Skeletal muscle tissue (tissue), 4 donors: ENCODE measurements around the gene TMEM171. TPM values are rescaled to one million over a fixed set of nuclear protein-coding genes. Genes with fewer than 3 reads are reported as not detected.

Source experiments
- H3K27ac ChIP-seq: one replicate; pipeline ENCODE4 v1.7.0; 2013; ENCODE audit warnings: mild to moderate bottlenecking, low read depth, low read length, inconsistent platforms
- H3K27me3 ChIP-seq, 3 donors: one replicate each; pipeline ENCODE4 v1.7.0; 2013; ENCODE audit warnings: low read length in 3 of 3; ENCODE audit not compliant: control insufficient read depth in 3 of 3, insufficient read depth in 3 of 3
- H3K36me3 ChIP-seq, 3 donors: one replicate each; pipeline ENCODE4 v1.7.0; 2013; ENCODE audit warnings: low read length in 3 of 3; ENCODE audit not compliant: control insufficient read depth in 3 of 3, insufficient read depth in 3 of 3
- H3K4me1 ChIP-seq, 3 donors: one replicate each; pipeline ENCODE4 v1.7.0; 2013; ENCODE audit warnings: low read length in 3 of 3, mild to moderate bottlenecking in 3 of 3; ENCODE audit not compliant: control insufficient read depth in 3 of 3, insufficient read depth in 3 of 3
- H3K4me3 ChIP-seq, 3 donors: one replicate each; pipeline ENCODE4 v1.7.0; 2013; ENCODE audit warnings: low read length in 3 of 3
- H3K9ac ChIP-seq, 3 donors: one replicate each; pipeline ENCODE4 v1.7.0; 2013; ENCODE audit warnings: low read length in 3 of 3, mild to moderate bottlenecking in 3 of 3, moderate library complexity in 2 of 3, low read depth in 1 of 3
- H3K9me3 ChIP-seq, 3 donors: one replicate each; pipeline ENCODE4 v1.7.0; 2013; ENCODE audit warnings: low read length in 3 of 3; ENCODE audit not compliant: control insufficient read depth in 3 of 3
- total RNA-seq: library from RNA; depleted of rRNA; stranded (reverse); fragments of >200 nt; gene quantifications from one replicate; pipeline ENCODE4 v1.2.3, GENCODE V29; 2014
- donor health status: Osteomylitis.

TMEM171 gene
- total RNA-seq, 1 donor from 2014 or later = not detected

DNA sequence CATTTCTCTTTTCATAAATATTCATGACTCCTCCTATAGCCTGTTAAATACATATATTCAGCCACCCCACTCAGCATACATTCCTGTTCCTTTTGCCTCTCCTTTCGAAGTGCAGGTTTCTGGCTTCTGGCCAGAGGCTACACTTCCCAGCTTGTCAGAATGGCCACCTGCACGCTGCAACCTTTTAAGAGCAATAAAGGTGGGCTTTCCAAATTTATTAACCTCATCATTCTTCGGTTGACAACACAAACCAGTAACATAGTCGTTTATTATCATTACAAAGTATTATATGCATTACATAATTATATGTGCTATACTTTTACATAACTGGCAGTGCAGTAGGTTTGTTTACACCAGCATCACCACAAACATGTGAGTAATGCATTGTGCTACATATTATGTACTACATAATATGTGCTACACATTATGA lies 16.5 kb upstream of the TMEM171 start:
- Histone ChIP-seq H3K36me3 (no peaks in the 10 kb centered on the region), H3K27ac (no peak overlapping the region), H3K4me1 (no peaks in the 10 kb centered on the region), H3K4me3 (no peak overlapping the region), H3K27me3 (no peaks in the 10 kb centered on the region), H3K9me3 (no peaks in the 10 kb centered on the region), H3K9ac (no peak overlapping the region)

DNA sequence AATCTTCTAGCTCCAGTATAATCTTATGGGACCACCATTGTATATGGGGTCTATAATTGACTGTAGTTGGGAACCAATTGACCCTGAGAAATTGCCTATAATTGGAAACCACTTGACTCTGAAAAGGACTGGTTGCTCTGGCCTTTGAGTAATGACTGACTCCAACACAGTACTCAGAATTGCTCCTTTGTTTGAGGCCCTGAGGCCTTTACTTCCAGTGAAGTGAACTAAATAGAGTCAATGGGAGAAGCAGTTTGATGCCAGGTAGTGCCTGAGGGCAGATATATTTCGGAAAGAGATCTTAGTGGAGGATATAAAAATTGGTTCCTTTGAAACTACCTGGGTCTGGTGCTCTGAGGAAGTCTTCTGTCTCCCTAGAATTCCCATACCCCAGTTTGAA lies 16.0 kb upstream of the TMEM171 start:
- H3K27me3 ChIP-seq = no peaks in the 10 kb centered on the region
- H3K27ac ChIP-seq = no peak overlapping the region
- no peaks in the 10 kb centered on the region for H3K36me3 ChIP-seq
- no peak overlapping the region for H3K9ac ChIP-seq
- H3K9me3 ChIP-seq = no peaks in the 10 kb centered on the region
- no peak overlapping the region for H3K4me3 ChIP-seq
- H3K4me1 ChIP-seq = no peaks in the 10 kb centered on the region

DNA sequence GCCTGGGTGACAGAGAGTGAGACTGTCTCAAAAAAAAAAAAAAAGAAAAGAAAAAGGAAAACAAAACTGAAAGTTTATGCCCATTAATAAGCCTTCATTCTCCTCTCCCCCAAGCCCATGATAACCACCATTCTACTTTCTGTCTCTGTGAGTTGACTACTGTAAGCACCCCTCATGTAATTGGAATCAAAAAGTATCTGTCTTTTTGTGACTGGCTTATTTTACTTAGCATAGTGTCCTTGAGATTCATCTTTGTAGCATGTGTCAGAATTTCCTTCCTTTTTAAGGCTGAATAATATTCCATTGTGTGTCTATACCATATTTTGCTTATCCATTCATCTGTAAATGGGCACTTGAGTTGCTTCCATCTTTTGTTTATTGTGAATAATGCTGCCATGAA lies 14.0 kb upstream of the TMEM171 start:
- Histone ChIP-seq H3K9ac (no peak overlapping the region), H3K27me3 (no peaks in the 10 kb centered on the region), H3K27ac (no peak overlapping the region), H3K4me3 (no peak overlapping the region), H3K4me1 (no peaks in the 10 kb centered on the region), H3K36me3 (no peaks in the 10 kb centered on the region), H3K9me3 (no peaks in the 10 kb centered on the region)

DNA sequence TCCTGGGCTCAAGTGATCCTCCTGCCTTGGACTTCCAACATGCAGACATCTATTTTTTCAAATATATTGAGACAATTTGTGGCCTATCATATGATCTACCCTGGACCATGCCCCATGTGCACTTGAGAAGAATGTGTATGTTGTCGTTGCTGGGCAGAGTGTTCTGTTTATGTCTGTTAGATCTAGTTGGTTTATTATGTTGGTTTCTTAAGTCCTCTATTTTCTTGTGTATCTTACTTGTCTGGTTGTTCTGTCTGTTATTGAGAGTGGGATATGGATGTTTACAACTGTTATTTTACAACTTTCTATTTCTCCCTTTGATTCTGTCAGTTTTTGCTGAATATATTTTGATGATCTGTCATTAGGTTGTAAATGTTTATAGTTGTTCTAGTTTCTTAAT lies 10.2 kb upstream of the TMEM171 start:
- no peaks in the 10 kb centered on the region for H3K4me1 ChIP-seq
- H3K9me3 ChIP-seq = no peaks in the 10 kb centered on the region
- no peak overlapping the region for H3K9ac ChIP-seq
- peaks cover 0 to 2% (median 0%) of the 10 kb centered on the region in 3 donors for H3K36me3 ChIP-seq
- H3K27me3 ChIP-seq = no peaks in the 10 kb centered on the region
- no peak overlapping the region for H3K4me3 ChIP-seq
- no peak overlapping the region for H3K27ac ChIP-seq

DNA sequence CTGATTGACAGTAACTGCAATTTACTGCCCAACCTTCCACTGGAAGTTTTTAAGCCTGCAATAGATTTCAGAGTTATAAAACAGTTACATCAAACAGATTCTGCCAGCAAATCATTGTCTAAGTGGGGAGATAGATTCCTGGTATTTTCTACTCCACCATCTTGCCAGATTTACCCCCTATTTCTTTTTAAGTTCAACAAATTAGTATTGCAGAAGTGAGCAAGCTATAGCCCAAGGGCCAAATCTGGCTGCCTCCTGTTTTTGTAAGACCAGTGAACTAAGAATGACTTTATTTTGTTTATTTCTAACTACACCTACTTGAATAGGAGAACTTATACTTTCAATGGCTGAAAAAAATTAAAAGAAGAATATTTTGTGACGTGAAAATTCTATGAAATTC lies 8.8 kb upstream of the TMEM171 start:
- no peak overlapping the region for H3K27ac ChIP-seq
- H3K9ac ChIP-seq = no peak overlapping the region
- H3K27me3 ChIP-seq = no peaks in the 10 kb centered on the region
- H3K4me3 ChIP-seq = no peak overlapping the region
- no peaks in the 10 kb centered on the region for H3K9me3 ChIP-seq
- no peaks in the 10 kb centered on the region for H3K4me1 ChIP-seq
- H3K36me3 ChIP-seq = peaks cover 0 to 2% (median 0%) of the 10 kb centered on the region in 3 donors

DNA sequence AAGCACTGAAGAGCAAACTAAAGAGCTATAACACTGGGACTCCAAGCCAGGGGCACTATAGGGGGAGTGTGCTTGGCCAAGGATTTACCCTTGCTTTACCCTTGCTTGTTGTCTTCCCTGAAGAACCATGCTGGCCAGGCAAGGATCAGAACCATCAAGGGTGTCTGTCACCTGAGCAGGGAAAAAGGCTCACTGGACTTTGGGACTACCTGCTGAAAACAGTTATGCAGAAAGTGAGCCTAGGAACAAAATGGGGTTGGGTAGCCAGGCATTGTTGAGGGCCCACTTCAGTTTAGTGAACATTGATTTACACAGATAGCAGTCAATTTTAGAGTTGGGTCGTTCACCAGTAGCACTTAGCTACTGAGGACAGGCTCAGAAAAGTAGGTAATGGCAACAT lies 8.0 kb upstream of the TMEM171 start:
- no peak overlapping the region for H3K9ac ChIP-seq

DNA sequence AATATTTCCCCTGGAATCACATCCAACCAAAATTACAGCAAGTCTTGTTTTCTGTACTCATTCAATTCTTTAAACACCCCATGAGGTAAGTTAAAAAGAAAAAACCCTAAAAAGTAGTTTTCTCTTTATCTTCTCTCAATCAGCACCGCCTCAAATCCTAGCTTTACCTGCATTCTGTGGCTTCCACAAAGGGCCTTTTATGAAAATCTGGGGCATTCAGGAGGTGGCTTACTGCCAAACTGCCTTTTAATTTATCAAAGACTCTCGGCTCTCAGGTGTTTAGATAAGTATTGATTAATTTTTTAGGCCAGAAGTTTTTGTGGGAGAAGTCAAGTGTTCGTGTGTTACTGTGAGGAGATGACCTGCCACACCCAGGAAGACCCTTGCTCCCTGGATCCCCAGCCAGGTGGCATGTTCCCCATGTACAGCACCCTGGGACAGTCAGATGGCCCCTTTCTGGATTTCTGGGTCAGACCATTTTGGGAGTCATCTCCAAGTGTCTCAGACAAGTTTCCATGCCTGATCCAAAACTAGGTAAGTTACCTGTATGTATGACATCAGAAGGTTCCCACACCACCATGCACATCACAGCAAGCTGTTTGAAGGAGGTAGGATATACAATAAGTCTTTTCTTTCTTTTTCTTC lies 6.2 kb upstream of the TMEM171 start:
- Histone ChIP-seq H3K36me3 (peaks cover 0 to 2% (median 2%) of the 10 kb centered on the region in 3 donors), H3K4me1 (peaks cover 0 to 9% (median 0%) of the 10 kb centered on the region in 3 donors), H3K4me3 (no peak overlapping the region), H3K9me3 (peaks cover 0 to 3% (median 0%) of the 10 kb centered on the region in 3 donors), H3K27ac (no peak overlapping the region), H3K27me3 (no peaks in the 10 kb centered on the region), H3K9ac (no peak overlapping the region)

More for the DNA sequence above, 8.0 kb upstream of the TMEM171 start:
- H3K4me1 ChIP-seq = no peaks in the 10 kb centered on the region
- peaks cover 0 to 2% (median 0%) of the 10 kb centered on the region in 3 donors for H3K9me3 ChIP-seq
- H3K27ac ChIP-seq = no peak overlapping the region
- peaks cover 0 to 2% (median under 1%) of the 10 kb centered on the region in 3 donors for H3K36me3 ChIP-seq
- no peaks in the 10 kb centered on the region for H3K27me3 ChIP-seq
- no peak overlapping the region for H3K4me3 ChIP-seq

DNA sequence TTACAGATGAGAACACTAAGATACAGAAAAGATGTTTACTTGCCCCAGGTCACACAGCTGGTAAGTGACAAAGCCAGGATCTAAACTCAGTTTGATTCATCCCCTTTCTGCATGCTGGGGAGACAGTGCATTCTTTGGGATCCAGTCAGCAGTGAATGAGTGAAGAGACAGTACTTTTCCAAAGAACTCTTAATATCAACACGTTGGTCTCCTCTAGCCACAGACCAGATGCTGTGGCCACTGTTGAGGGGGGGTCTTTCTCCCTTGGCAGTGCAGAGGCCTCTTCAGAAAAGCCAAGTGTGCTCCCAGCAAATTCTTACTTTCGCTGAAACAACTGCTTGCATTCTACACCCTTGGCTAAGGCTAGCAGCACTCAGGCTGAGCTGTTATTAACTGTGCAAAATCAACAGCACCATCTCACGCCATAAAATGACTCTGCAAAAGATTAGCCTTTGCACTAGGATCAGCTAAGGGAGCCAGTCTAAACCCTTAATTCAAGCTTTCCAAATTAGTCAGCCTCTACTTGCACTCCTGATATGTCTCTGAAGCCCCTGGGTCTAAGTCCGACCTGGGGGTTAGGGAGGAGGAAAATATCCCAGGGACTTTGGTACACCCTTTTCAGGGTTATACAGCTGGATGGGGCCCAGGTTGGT lies 4.8 kb upstream of the TMEM171 start:
- no peaks in the 10 kb centered on the region for H3K27me3 ChIP-seq
- H3K4me1 ChIP-seq = peaks cover 0 to 13% (median 9%) of the 10 kb centered on the region in 3 donors
- no peak overlapping the region for H3K9ac ChIP-seq
- peaks cover 0 to 3% (median 0%) of the 10 kb centered on the region in 3 donors for H3K9me3 ChIP-seq
- H3K27ac ChIP-seq = no peak overlapping the region
- H3K36me3 ChIP-seq = peaks cover 0 to 2% (median 2%) of the 10 kb centered on the region in 3 donors
- H3K4me3 ChIP-seq = no peak overlapping the region

DNA sequence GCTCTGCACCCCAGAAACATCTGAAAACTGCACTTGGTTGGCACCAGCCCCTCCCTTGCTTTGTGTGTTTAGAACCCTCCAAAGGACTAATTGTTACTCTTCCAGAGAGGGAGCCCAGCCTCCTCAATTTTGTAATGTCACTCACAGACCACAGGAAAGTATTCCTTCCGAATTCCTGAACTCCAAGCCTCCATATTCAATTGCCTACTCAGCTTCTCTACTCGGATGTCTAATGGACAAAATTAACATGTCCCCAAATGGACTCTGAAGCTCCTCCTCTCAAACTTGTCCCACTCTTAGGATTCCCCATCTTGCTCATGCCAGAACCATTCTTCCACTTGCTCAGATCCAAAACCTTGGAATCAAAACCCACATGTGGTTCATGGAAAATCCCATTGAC lies 3.9 kb upstream of the TMEM171 start:
- Histone ChIP-seq H3K27ac (no peak overlapping the region), H3K27me3 (no peaks in the 10 kb centered on the region), H3K36me3 (peaks cover 0 to 2% (median 2%) of the 10 kb centered on the region in 3 donors), H3K4me3 (no peak overlapping the region), H3K9ac (no peak overlapping the region), H3K4me1 (peaks cover 3 to 15% (median 14%) of the 10 kb centered on the region in 3 donors), H3K9me3 (peaks cover 0 to 3% (median 0%) of the 10 kb centered on the region in 3 donors)

DNA sequence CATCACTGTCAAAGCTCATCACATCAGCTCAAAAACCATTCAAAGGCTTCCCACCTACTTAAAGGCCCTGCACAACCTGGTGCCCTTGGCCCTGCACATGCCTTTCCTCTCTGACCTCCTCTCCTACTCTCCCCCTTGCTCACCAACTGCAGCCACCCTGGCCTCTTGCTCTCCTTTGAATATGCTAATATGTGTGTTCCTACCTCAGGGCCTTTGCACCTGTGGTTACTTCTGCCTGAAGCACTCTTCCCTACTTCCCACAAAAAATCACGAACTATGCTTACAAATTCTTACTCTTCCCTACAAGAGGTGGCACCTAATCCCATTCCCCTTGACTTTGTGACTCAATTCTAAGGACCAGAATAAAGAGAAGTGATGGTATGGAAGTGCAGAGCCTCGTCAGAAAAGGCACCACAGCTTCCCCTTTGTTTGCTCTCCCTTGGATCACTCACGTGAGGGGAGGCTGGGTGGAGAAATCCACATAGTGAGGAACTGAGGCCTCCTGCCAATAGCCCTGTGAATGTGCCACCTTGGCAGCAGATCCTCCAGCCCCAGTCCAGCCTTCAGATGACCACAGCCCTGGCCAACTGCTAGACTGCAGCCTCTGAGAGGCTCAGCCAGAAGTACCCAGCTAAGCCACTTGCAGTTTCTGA lies 3.2 kb upstream of the TMEM171 start:
- no peak overlapping the region for H3K9ac ChIP-seq
- no peaks in the 10 kb centered on the region for H3K27me3 ChIP-seq
- no peak overlapping the region for H3K4me3 ChIP-seq
- H3K36me3 ChIP-seq = peaks cover 0 to 2% (median 2%) of the 10 kb centered on the region in 3 donors
- no peak overlapping the region for H3K27ac ChIP-seq
- peaks cover 0 to 3% (median 0%) of the 10 kb centered on the region in 3 donors for H3K9me3 ChIP-seq
- peaks cover 3 to 15% (median 14%) of the 10 kb centered on the region in 3 donors for H3K4me1 ChIP-seq
